ENCODE results near the gene ANKMY2.
A peak's percentile ranks its signal among the peaks of the same experiment; 100 is the strongest.

The ANKMY2 gene

GRCh38 chr7:16579216-16579615 is 66.3 kb downstream of the ANKMY2 start:
- DNase-seq (ENCODE audit: low read depth) = no peak

DNA sequence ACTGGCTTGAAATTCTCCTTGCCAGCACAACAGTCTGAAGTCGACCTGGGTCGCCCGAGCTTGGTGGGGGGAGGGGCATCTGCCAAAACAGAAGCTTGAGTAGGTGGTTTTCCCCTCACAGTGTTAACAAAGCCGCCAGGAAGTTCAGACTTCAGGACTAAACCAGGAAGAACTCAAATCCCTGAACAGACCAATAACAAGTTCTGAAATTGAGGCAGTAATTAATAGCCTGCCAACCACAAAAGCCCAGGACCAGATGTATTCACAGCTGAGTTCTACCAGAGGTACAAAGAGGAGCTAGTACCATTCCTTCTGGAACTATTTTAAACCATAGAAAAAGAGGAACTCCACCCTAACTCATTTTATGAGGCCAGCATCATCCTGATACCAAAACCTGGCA is 73.6 kb downstream of the ANKMY2 start:
- DNase-seq (ENCODE audit: low read depth) = no peak

GRCh38 chr7:16564909-16565426 is 80.6 kb downstream of the ANKMY2 start:
- DNase-seq (ENCODE audit: low read depth) = peak; percentile 13

- no peak for DNase-seq (ENCODE audit: low read depth)
Observed at GRCh38 chr7:16564023-16564380, 81.6 kb downstream of the ANKMY2 start.

- no peak for DNase-seq (ENCODE audit: low read depth)
Observed at GRCh38 chr7:16563281-16564022, 82.1 kb downstream of the ANKMY2 start.

GRCh38 chr7:16562456-16563220 is 82.9 kb downstream of the ANKMY2 start:
- DNase-seq (ENCODE audit: low read depth) = no peak

DNA sequence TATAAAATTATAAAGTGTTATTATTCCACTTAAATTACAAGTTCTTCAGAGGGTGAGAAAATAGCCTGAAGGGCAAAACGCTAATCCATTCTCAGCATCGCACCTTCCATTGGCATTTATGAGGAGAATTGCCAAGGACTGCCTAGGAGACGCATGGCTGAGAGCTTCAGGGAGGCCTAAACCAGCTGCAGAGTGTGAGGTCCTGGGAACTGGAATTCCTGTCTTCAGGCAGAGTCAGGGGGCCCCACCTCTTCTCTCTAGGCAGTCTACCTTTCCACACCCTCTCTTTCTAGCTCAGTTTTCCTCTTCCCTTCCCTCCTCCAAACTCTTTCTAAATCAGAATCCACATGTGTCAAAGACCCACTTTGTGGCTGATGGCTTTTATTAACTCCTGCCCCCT is 83.6 kb downstream of the ANKMY2 start:
- no peak for DNase-seq (ENCODE audit: low read depth)

- no peak for DNase-seq (ENCODE audit: low read depth)
Observed at GRCh38 chr7:16559497-16560179, 85.9 kb downstream of the ANKMY2 start.

- no peak for DNase-seq (ENCODE audit: low read depth)
Observed at GRCh38 chr7:16558761-16559302, 86.7 kb downstream of the ANKMY2 start.

DNA sequence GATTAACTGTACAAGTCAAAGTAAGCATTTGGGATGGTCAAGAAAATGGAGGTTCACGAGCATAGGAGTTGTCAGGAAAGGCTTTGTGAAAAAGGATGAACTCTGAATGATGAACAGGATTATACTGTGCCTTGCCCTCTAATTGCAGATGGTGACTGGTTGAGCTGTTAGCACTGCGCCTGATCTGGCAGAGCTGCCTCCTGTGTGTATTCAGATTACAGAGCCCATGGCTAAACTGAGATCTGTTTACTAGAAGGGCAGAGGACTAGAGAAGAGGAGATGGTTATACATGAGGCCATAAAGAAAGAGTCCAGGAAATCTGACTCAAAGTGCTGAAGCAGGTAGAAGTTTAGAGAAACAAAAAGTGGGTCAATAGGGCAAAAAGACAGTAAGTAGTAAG is 89.2 kb downstream of the ANKMY2 start:
- DNase-seq (ENCODE audit: low read depth) = no peak

GRCh38 chr7:16554518-16555236 is 90.9 kb downstream of the ANKMY2 start:
- no peak for DNase-seq (ENCODE audit: low read depth)

- DNase-seq (ENCODE audit: low read depth) = no peak
Observed at GRCh38 chr7:16550671-16551070, 94.9 kb downstream of the ANKMY2 start.
